WTC11 (cell line): ENCODE data around the gene SLC19A1. TPM values are rescaled to one million over a fixed set of nuclear protein-coding genes. Genes with fewer than 3 reads are reported as not detected.

ENCODE experiments used
- ATAC-seq: fragments of 200-7000 bp; cut with Tn5 transposase; 2 replicates; pipeline ENCODE4 v1.10.0; 2021; ENCODE audit warnings: mild to moderate bottlenecking, moderate library complexity
- CTCF ChIA-PET: fragments of 300-600 bp; sonication (Branson Sonifier 250); formaldehyde crosslinking; loops from one replicate; lab custom pipeline; 2021; ENCODE audit warnings: antibody characterized with exemption; lab: Charles Lee
- POLR2A ChIA-PET: fragments of 350-600 bp; sonication (Branson Sonifier 250); formaldehyde crosslinking; loops from one replicate; lab custom pipeline; 2021; ENCODE audit warnings: antibody characterized with exemption; lab: Charles Lee
- DNase-seq: peaks from one replicate; pipeline ENCODE4 v3.0.0; 2021; ENCODE audit warnings: low spot score
- H3K27ac Mint-ChIP-seq: 2 replicates; pipeline ENCODE4 v1.8.0; 2021; ENCODE audit warnings: mixed read lengths
- H3K27me3 Mint-ChIP-seq: 2 replicates; pipeline ENCODE4 v1.8.0; 2021; ENCODE audit warnings: low read depth, mild to moderate bottlenecking, moderate library complexity, mixed read lengths
- H3K36me3 Mint-ChIP-seq: 2 replicates; pipeline ENCODE4 v1.8.0; 2021; ENCODE audit warnings: mixed read lengths
- H3K4me1 Mint-ChIP-seq: 2 replicates; pipeline ENCODE4 v1.8.0; 2022; ENCODE audit warnings: mixed read lengths
- H3K4me3 Mint-ChIP-seq: 2 replicates; pipeline ENCODE4 v1.8.0; 2021; ENCODE audit warnings: mild to moderate bottlenecking, moderate library complexity, mixed read lengths
- H3K9me3 Mint-ChIP-seq: 2 replicates; pipeline ENCODE4 v1.8.0; 2021; ENCODE audit warnings: mixed read lengths
- ATF2 ChIP-seq: sonication (generic); formaldehyde crosslinking; IDR thresholded peaks from 2 replicates; pipeline ENCODE4 v1.8.1; 2022; ENCODE audit warnings: low read depth, missing genetic modification reagents, borderline replicate concordance
- E2F1 ChIP-seq: sonication (generic); formaldehyde crosslinking; IDR thresholded peaks from 2 replicates; pipeline ENCODE4 v1.8.0; 2022; ENCODE audit warnings: mild to moderate bottlenecking, missing genetic modification reagents
- ELF4 ChIP-seq: sonication (generic); formaldehyde crosslinking; IDR thresholded peaks from 2 replicates; pipeline ENCODE4 v1.8.1; 2022; ENCODE audit warnings: low read depth, mild to moderate bottlenecking, moderate library complexity, missing genetic modification reagents
- JAZF1 ChIP-seq: fragments of 250-450 bp; sonication (Bioruptor Pico); IDR thresholded peaks from 2 replicates; pipeline ENCODE4 v1.9.0; 2021; ENCODE audit warnings: moderate library complexity, mild to moderate bottlenecking, inconsistent platforms
- ZBTB21 ChIP-seq: sonication (generic); formaldehyde crosslinking; IDR thresholded peaks from 2 replicates; pipeline ENCODE4 v1.8.1; 2023; ENCODE audit warnings: mild to moderate bottlenecking, missing genetic modification reagents, borderline replicate concordance
- ZNF423 ChIP-seq: fragments of 250-450 bp; sonication (Bioruptor Pico); IDR thresholded peaks from 2 replicates; pipeline ENCODE4 v2.1.2; 2022; ENCODE audit warnings: mild to moderate bottlenecking, moderate library complexity
- total RNA-seq: library from RNA; stranded (reverse); gene quantifications from 3 replicates; pipeline ENCODE4 v1.2.3, GENCODE V29; 2021
- TF ChIP-seq, protein P1 (sequence below): fragments of 250-450 bp; sonication (Bioruptor Pico); IDR thresholded peaks from 2 replicates; pipeline ENCODE4 v1.9.0; 2021; ENCODE audit warnings: mild to moderate bottlenecking, borderline replicate concordance
- TF ChIP-seq, protein P2 (sequence below): fragments of 250-450 bp; sonication (Bioruptor Pico); IDR thresholded peaks from 2 replicates; pipeline ENCODE4 v1.8.0; 2021; ENCODE audit warnings: mild to moderate bottlenecking
- TF ChIP-seq, protein P3 (sequence below): sonication (generic); formaldehyde crosslinking; IDR thresholded peaks from 2 replicates; pipeline ENCODE4 v1.8.0; 2023; ENCODE audit warnings: mild to moderate bottlenecking, missing genetic modification reagents
- TF ChIP-seq, protein P4 (sequence below): sonication (generic); formaldehyde crosslinking; conservative IDR thresholded peaks from 2 replicates; pipeline ENCODE4 v1.8.1; 2023; ENCODE audit warnings: mild to moderate bottlenecking, low read depth, missing genetic modification reagents, moderate library complexity
- TF ChIP-seq, protein P5 (sequence below): sonication (generic); formaldehyde crosslinking; IDR thresholded peaks from 2 replicates; pipeline ENCODE4 v1.8.0; 2022; ENCODE audit warnings: missing genetic modification reagents

The SLC19A1 gene
- total RNA-seq, 1 experiment from 2014 or later: 29.8 TPM

DNA sequence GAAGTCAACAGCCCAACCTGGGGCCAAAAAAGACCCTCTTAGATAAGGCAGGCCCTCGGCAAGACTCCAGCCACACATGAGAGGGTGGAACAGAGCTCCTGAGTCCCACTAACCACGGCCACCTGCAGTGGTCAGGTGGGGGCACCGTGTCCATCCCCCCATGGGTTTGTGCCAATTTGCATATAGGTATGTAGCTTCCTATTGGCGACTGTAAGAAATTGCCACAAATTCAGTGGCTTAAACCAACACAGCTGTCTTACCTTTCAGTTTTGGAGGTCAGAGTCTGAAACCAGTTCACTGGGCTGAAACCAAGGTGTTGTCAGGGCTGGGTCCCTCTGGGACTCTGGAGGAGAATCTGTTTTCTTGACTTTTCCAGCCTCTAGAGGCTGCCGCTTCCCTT lies 77.9 kb downstream of the SLC19A1 start (continued):
- TF ChIP-seq, protein P1, sequence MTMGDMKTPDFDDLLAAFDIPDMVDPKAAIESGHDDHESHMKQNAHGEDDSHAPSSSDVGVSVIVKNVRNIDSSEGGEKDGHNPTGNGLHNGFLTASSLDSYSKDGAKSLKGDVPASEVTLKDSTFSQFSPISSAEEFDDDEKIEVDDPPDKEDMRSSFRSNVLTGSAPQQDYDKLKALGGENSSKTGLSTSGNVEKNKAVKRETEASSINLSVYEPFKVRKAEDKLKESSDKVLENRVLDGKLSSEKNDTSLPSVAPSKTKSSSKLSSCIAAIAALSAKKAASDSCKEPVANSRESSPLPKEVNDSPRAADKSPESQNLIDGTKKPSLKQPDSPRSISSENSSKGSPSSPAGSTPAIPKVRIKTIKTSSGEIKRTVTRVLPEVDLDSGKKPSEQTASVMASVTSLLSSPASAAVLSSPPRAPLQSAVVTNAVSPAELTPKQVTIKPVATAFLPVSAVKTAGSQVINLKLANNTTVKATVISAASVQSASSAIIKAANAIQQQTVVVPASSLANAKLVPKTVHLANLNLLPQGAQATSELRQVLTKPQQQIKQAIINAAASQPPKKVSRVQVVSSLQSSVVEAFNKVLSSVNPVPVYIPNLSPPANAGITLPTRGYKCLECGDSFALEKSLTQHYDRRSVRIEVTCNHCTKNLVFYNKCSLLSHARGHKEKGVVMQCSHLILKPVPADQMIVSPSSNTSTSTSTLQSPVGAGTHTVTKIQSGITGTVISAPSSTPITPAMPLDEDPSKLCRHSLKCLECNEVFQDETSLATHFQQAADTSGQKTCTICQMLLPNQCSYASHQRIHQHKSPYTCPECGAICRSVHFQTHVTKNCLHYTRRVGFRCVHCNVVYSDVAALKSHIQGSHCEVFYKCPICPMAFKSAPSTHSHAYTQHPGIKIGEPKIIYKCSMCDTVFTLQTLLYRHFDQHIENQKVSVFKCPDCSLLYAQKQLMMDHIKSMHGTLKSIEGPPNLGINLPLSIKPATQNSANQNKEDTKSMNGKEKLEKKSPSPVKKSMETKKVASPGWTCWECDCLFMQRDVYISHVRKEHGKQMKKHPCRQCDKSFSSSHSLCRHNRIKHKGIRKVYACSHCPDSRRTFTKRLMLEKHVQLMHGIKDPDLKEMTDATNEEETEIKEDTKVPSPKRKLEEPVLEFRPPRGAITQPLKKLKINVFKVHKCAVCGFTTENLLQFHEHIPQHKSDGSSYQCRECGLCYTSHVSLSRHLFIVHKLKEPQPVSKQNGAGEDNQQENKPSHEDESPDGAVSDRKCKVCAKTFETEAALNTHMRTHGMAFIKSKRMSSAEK (CRISPR knock-in tag): no peak

GRCh38 chr21:45463871-45464270 lies 78.4 kb downstream of the SLC19A1 start:
- TF ChIP-seq ATF2 (CRISPR knock-in tag) (no peak), ZBTB21 (CRISPR knock-in tag) (no peak), E2F1 (CRISPR knock-in tag) (no peak)
- TF ChIP-seq, protein P2, sequence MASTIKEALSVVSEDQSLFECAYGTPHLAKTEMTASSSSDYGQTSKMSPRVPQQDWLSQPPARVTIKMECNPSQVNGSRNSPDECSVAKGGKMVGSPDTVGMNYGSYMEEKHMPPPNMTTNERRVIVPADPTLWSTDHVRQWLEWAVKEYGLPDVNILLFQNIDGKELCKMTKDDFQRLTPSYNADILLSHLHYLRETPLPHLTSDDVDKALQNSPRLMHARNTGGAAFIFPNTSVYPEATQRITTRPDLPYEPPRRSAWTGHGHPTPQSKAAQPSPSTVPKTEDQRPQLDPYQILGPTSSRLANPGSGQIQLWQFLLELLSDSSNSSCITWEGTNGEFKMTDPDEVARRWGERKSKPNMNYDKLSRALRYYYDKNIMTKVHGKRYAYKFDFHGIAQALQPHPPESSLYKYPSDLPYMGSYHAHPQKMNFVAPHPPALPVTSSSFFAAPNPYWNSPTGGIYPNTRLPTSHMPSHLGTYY: no peak
- ChIA-PET CTCF (interaction anchor here (0.8 kb wide), 1 partner anchor 155 kb away, joined by 3 read pairs; no protein-coding TSS in a partner anchor), POLR2A (no interaction called here)
- H3K9me3 Mint-ChIP-seq: peaks cover 13% of the 10 kb centered on the region
- peaks cover 24% of the 10 kb centered on the region for H3K36me3 Mint-ChIP-seq
- H3K27me3 Mint-ChIP-seq: no peaks in the 10 kb centered on the region
- H3K4me1 Mint-ChIP-seq: peaks cover 21% of the 10 kb centered on the region
- H3K27ac Mint-ChIP-seq: no peak overlapping the region
- no peak overlapping the region for H3K4me3 Mint-ChIP-seq
- ATAC-seq (no peak), DNase-seq (no peak)

DNA sequence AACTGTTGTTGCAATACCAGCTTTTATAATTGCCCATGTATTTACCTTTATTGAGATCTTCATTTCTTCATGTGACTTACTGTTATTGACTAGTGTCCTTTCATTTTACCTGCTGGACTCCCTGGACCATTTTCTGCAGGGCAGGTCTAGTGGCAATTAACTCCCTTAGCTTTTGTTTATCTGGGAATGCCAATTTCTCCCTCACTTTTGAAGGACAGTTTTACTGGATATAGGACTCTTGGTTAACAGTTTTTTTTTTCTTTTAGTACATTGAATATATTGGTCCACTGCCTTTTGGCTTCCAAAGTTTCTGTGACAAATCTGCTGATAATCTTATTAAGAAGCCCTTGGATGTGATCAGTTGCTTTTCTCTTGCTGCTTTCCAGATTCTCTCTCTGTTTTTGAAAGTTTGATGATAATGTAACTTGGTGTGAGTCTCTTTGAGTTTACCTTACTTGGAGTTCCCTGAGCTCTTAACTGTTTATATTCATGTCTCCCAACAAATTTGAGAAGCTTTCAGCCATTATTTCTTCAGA lies 80.4 kb downstream of the SLC19A1 start:
- peaks cover 13% of the 10 kb centered on the region for H3K9me3 Mint-ChIP-seq
- CTCF ChIA-PET: interaction anchor here (1.0 to 1.2 kb wide), 2 partner anchors 22 to 174 kb away, joined by 3 to 4 read pairs; partner anchors contain the start of gene POFUT2
- DNase-seq (no peak), ATAC-seq (no peak)
- H3K27me3 Mint-ChIP-seq: no peaks in the 10 kb centered on the region
- no peak overlapping the region for H3K4me3 Mint-ChIP-seq
- H3K36me3 Mint-ChIP-seq: peaks cover 22% of the 10 kb centered on the region
- peaks cover 21% of the 10 kb centered on the region for H3K4me1 Mint-ChIP-seq
- POLR2A ChIA-PET: interaction anchor here (0.8 kb wide), 1 partner anchor 11 kb away, joined by 3 read pairs; no protein-coding TSS in a partner anchor
- H3K27ac Mint-ChIP-seq: no peak overlapping the region
- TF ChIP-seq ZNF423 (no peak), ATF2 (CRISPR knock-in tag) (no peak), JAZF1 (CRISPR knock-in tag) (no peak), ELF4 (CRISPR knock-in tag) (no peak)
- TF ChIP-seq, protein P3, sequence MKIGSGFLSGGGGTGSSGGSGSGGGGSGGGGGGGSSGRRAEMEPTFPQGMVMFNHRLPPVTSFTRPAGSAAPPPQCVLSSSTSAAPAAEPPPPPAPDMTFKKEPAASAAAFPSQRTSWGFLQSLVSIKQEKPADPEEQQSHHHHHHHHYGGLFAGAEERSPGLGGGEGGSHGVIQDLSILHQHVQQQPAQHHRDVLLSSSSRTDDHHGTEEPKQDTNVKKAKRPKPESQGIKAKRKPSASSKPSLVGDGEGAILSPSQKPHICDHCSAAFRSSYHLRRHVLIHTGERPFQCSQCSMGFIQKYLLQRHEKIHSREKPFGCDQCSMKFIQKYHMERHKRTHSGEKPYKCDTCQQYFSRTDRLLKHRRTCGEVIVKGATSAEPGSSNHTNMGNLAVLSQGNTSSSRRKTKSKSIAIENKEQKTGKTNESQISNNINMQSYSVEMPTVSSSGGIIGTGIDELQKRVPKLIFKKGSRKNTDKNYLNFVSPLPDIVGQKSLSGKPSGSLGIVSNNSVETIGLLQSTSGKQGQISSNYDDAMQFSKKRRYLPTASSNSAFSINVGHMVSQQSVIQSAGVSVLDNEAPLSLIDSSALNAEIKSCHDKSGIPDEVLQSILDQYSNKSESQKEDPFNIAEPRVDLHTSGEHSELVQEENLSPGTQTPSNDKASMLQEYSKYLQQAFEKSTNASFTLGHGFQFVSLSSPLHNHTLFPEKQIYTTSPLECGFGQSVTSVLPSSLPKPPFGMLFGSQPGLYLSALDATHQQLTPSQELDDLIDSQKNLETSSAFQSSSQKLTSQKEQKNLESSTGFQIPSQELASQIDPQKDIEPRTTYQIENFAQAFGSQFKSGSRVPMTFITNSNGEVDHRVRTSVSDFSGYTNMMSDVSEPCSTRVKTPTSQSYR (CRISPR knock-in tag): no peak
- TF ChIP-seq, protein P4, sequence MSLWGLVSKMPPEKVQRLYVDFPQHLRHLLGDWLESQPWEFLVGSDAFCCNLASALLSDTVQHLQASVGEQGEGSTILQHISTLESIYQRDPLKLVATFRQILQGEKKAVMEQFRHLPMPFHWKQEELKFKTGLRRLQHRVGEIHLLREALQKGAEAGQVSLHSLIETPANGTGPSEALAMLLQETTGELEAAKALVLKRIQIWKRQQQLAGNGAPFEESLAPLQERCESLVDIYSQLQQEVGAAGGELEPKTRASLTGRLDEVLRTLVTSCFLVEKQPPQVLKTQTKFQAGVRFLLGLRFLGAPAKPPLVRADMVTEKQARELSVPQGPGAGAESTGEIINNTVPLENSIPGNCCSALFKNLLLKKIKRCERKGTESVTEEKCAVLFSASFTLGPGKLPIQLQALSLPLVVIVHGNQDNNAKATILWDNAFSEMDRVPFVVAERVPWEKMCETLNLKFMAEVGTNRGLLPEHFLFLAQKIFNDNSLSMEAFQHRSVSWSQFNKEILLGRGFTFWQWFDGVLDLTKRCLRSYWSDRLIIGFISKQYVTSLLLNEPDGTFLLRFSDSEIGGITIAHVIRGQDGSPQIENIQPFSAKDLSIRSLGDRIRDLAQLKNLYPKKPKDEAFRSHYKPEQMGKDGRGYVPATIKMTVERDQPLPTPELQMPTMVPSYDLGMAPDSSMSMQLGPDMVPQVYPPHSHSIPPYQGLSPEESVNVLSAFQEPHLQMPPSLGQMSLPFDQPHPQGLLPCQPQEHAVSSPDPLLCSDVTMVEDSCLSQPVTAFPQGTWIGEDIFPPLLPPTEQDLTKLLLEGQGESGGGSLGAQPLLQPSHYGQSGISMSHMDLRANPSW (CRISPR knock-in tag): no peak
- TF ChIP-seq, protein P5, sequence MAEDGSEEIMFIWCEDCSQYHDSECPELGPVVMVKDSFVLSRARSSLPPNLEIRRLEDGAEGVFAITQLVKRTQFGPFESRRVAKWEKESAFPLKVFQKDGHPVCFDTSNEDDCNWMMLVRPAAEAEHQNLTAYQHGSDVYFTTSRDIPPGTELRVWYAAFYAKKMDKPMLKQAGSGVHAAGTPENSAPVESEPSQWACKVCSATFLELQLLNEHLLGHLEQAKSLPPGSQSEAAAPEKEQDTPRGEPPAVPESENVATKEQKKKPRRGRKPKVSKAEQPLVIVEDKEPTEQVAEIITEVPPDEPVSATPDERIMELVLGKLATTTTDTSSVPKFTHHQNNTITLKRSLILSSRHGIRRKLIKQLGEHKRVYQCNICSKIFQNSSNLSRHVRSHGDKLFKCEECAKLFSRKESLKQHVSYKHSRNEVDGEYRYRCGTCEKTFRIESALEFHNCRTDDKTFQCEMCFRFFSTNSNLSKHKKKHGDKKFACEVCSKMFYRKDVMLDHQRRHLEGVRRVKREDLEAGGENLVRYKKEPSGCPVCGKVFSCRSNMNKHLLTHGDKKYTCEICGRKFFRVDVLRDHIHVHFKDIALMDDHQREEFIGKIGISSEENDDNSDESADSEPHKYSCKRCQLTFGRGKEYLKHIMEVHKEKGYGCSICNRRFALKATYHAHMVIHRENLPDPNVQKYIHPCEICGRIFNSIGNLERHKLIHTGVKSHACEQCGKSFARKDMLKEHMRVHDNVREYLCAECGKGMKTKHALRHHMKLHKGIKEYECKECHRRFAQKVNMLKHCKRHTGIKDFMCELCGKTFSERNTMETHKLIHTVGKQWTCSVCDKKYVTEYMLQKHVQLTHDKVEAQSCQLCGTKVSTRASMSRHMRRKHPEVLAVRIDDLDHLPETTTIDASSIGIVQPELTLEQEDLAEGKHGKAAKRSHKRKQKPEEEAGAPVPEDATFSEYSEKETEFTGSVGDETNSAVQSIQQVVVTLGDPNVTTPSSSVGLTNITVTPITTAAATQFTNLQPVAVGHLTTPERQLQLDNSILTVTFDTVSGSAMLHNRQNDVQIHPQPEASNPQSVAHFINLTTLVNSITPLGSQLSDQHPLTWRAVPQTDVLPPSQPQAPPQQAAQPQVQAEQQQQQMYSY (CRISPR knock-in tag): no peak
